ENCODE results near the gene PDGFB.

GRCh38 chr22:39177456-39177775 lies 67.4 kb downstream of the PDGFB start:
- TF ChIP-seq CTCF (IDR thresholded peaks at IDR 0.05) = no peak
- no peak for TF ChIP-seq EP300 (IDR thresholded peaks at IDR 0.05; ENCODE audit: low read depth)
- no peak for TF ChIP-seq POLR2A (IDR thresholded peaks at IDR 0.05)

Measured in transverse colon (tissue), 3 donors.